Kidney (tissue), 2 donors: ENCODE data around the gene RSPH1. TPM values are rescaled to one million over a fixed set of nuclear protein-coding genes. Genes with fewer than 3 reads are reported as not detected.

ENCODE experiments used
- polyA plus RNA-seq: library from polyadenylated mRNA; stranded (reverse); fragments of 350-450 nt; fragmentation: Illumina TruSeq; extraction: RNeasy Lipid Tissue Mini Kit (QIAGEN cat#74804); gene quantifications from one replicate; pipeline ENCODE4 v1.2.3, GENCODE V29; 2014; ENCODE audit warnings: low read depth, low replicate concordance; ENCODE audit not compliant: insufficient read depth
- total RNA-seq: library from RNA; stranded (reverse); fragmentation: NEBNext Ultra II Directional; extraction: Animal tissue kit (Norgen Biotek cat#: 25700); gene quantifications from one replicate; pipeline ENCODE4 v1.2.1, GENCODE V29; 2021
- donor health status: DM: yes; HTN: yes; CAD: no.

RSPH1 gene
- total and polyA plus RNA-seq, 2 donors from 2014 or later = 12.0 to 13.0 TPM

Other genes with a start within 250 kb of the RSPH1 start
- gene TFF3, start 180.8 kb downstream of the RSPH1 start, total RNA-seq = 22.4 TPM
- 10.0 TPM for gene TFF3, start 180.8 kb downstream of the RSPH1 start, polyA plus RNA-seq
- gene TFF2, start 145.2 kb downstream of the RSPH1 start, total RNA-seq = not detected
- gene TFF2, start 145.2 kb downstream of the RSPH1 start, polyA plus RNA-seq = not detected
- gene TFF1, start 129.7 kb downstream of the RSPH1 start, total RNA-seq = not detected
- not detected for gene TFF1, start 129.7 kb downstream of the RSPH1 start, polyA plus RNA-seq
- gene TMPRSS3, start 100.2 kb downstream of the RSPH1 start, total RNA-seq = 15.4 TPM
- gene TMPRSS3, start 100.2 kb downstream of the RSPH1 start, polyA plus RNA-seq = 3.0 TPM
- 2.7 TPM for gene UBASH3A, start 92.3 kb downstream of the RSPH1 start, total RNA-seq
- not detected for gene UBASH3A, start 92.3 kb downstream of the RSPH1 start, polyA plus RNA-seq
- gene SLC37A1, start 17.6 kb upstream of the RSPH1 start, total RNA-seq = 21.8 TPM
- gene SLC37A1, start 17.6 kb upstream of the RSPH1 start, polyA plus RNA-seq = 3.4 TPM
- 39.0 TPM for gene PDE9A, start 157.4 kb upstream of the RSPH1 start, total RNA-seq
- gene PDE9A, start 157.4 kb upstream of the RSPH1 start, polyA plus RNA-seq = 30.1 TPM